ENCODE measurements around the gene DNMBP. TPM values are rescaled to one million over a fixed set of nuclear protein-coding genes. Genes with fewer than 3 reads are reported as not detected.

Gene DNMBP
- total and polyA plus RNA-seq, 2 of the 8 experiments (the other 6 are each of a cell fraction or from before 2014, with no cell fraction given), result 19.1 to 26.4 TPM

GRCh38 chr10:99973190-99973589, 36.6 kb downstream of the DNMBP start:
- Histone ChIP-seq H3K4me2 (ENCODE audit: insufficient read depth in 1 of 2, low read depth in 2 of 2, low read length in 2 of 2) (no peak overlapping the region), H3K56ac (replicated peaks; ENCODE audit: insufficient read length, low read depth, low read length) (no peak overlapping the region), H3K27me3 (replicated peaks in 1 of 4; ENCODE audit: control insufficient read depth in 3 of 4, extremely low read depth in 1 of 4, insufficient read depth in 3 of 4, low read length in 3 of 4) (no peaks in the 10 kb centered on the region), H2AK5ac (ENCODE audit: low read depth, low read length) (no peak overlapping the region), H4K5ac (ENCODE audit: insufficient read length, low read depth, low read length) (no peak overlapping the region), H3K23me2 (ENCODE audit: low read depth, low read length) (no peaks in the 10 kb centered on the region), H3K36me3 (ENCODE audit: control insufficient read depth in 2 of 4, insufficient read depth in 4 of 4, low read length in 3 of 4) (peaks cover 0 to 3% (median 0%) of the 10 kb centered on the region in 4 experiments; a peak in 1 of 8 replicates), H3K14ac (ENCODE audit: insufficient read length) (no peak overlapping the region), H2BK12ac (ENCODE audit: low read depth, low read length) (no peak overlapping the region), H2BK15ac (ENCODE audit: low read length) (no peak overlapping the region), H3K4me1 (replicated peaks in 1 of 4; ENCODE audit: control insufficient read depth in 3 of 4, insufficient read depth in 4 of 4, low read length in 3 of 4) (peaks cover 0 to 3% (median 0%) of the 10 kb centered on the region in 4 experiments; a peak in 2 of 7 replicates), H2BK120ac (replicated peaks; ENCODE audit: low read depth, low read length) (no peak overlapping the region), H3K79me1 (ENCODE audit: low read depth, low read length) (peaks cover 2% of the 10 kb centered on the region; the same call in 1 of the 2 replicates), H3K4me3 (ENCODE audit: extremely low read depth in 1 of 4, insufficient read depth in 2 of 4, low read depth in 3 of 4, low read length in 4 of 4) (no peak overlapping the region), H3K4ac (replicated peaks; ENCODE audit: insufficient read length, low read depth, low read length) (no peak overlapping the region), H3K23ac (ENCODE audit: insufficient read length) (no peak overlapping the region), H2BK20ac (ENCODE audit: low read length) (no peak overlapping the region), H3K27ac (ENCODE audit: low read depth, low read length) (no peak overlapping the region), H3K18ac (ENCODE audit: extremely low read depth, low read length) (no peak overlapping the region), H4K20me1 (replicated peaks in 1 of 2; ENCODE audit: control insufficient read depth in 1 of 2, insufficient read depth in 2 of 2, low read length in 2 of 2) (no peaks in the 10 kb centered on the region), H3K9ac (replicated peaks in 1 of 4; ENCODE audit: extremely low read depth in 1 of 4, low read depth in 3 of 4, low read length in 3 of 4) (no peak overlapping the region), H2AFZ (ENCODE audit: low read length) (no peak overlapping the region), H3K79me2 (ENCODE audit: control insufficient read depth in 1 of 2, insufficient read depth in 2 of 2, low read length in 2 of 2) (no peaks in the 10 kb centered on the region), H4K8ac (ENCODE audit: extremely low read depth, insufficient read depth, low read length) (no peak overlapping the region), H2BK5ac (ENCODE audit: low read depth, low read length) (no peak overlapping the region), H4K91ac (replicated peaks; ENCODE audit: insufficient read length, low read length) (no peak overlapping the region), H3K9me3 (ENCODE audit: insufficient read depth in 2 of 2, low read depth in 1 of 2, low read length in 1 of 2) (no peaks in the 10 kb centered on the region)
- 84% methylated on average over 2 of the region's 2 CpGs; no CpG with 5 or more reads in 1 of the 2 experiments for WGBS, 2 experiments (ENCODE audit: extremely low coverage in 1 of 2, insufficient coverage in 1 of 2, insufficient read length in 1 of 2, insufficient replicate concordance in 2 of 2, low coverage in 1 of 2, low lambda C conversion rate in 2 of 2, missing lambda C conversion rate in 1 of 2)
- POLR2A ChIA-PET (ENCODE audit: partially characterized antibody), result no interaction called here
- CTCF ChIA-PET (ENCODE audit: partially characterized antibody), result no interaction called here
- no peak for FAIRE-seq
- no peak for DNase-seq (ENCODE audit: low read depth in 1 of 2, low spot score in 2 of 2)
- no peak for TF ChIP-seq YY1 (IDR thresholded peaks at IDR 0.05; ENCODE audit: low read depth, low read length)
- TF ChIP-seq ATF2 (IDR thresholded peaks at IDR 0.05; ENCODE audit: low read length), result no peak
- TF ChIP-seq CTBP2 (IDR thresholded peaks at IDR 0.05; ENCODE audit: borderline replicate concordance, insufficient read depth, insufficient read length, low read length), result no peak
- no peak for TF ChIP-seq TAF7 (optimal IDR thresholded peaks at IDR 0.05; ENCODE audit: borderline replicate concordance, low read depth, low read length)
- TF ChIP-seq CHD1 (IDR thresholded peaks at IDR 0.05; ENCODE audit: low read depth, low read length), result no peak
- no peak for TF ChIP-seq CEBPB (IDR thresholded peaks at IDR 0.05; ENCODE audit: low read depth, low read length)
- TF ChIP-seq SIN3A (conservative IDR thresholded peaks at IDR 0.05 in 1 of 2, IDR thresholded peaks at IDR 0.05 in 1 of 2; ENCODE audit: low read depth in 1 of 2, low read length in 2 of 2), result no peak
- no peak for TF ChIP-seq RAD21 (IDR thresholded peaks at IDR 0.05 in 1 of 2, conservative IDR thresholded peaks at IDR 0.05 in 1 of 2; ENCODE audit: low read depth in 2 of 2, low read length in 2 of 2)
- no peak for TF ChIP-seq MAX (IDR thresholded peaks at IDR 0.05)
- TF ChIP-seq NANOG (IDR thresholded peaks at IDR 0.05; ENCODE audit: insufficient read depth, low read depth, low read length, poor library complexity, severe bottlenecking), result no peak
- no peak for TF ChIP-seq BCL11A (IDR thresholded peaks at IDR 0.05; ENCODE audit: low read depth in 2 of 2, low read length in 2 of 2)
- TF ChIP-seq KDM1A (IDR thresholded peaks at IDR 0.05; ENCODE audit: borderline replicate concordance, low read length), result no peak

Measured in H1 (cell line).